GM18520 (cell line): Measurements from ENCODE around the gene HSPA6.
"Not testable (repeated sequence)": the region's sequence is repeated elsewhere in the genome, so short reads cannot be mapped to it uniquely, and the experiment has no call there.

Source experiments
- ATAC-seq: cut with Tn5 transposase; IDR thresholded peaks from one replicate; pipeline ENCODE4 v1.9.1; 2021; ENCODE audit not compliant: unreplicated experiment

HSPA6 gene

GRCh38 chr1:161523817-161524741 lies at the start of gene HSPA6:
Gene HSPA6 (plus strand): TSS chr1:161524540. CDS start chr1:161524659, 119 bp downstream.
- peak; percentile 44 for ATAC-seq

GRCh38 chr1:161477711-161478110 lies 46.6 kb upstream of the HSPA6 start:
- not testable (repeated sequence) for ATAC-seq

- ATAC-seq: no peak
These were observed 45.4 kb upstream of the HSPA6 start for GRCh38 chr1:161478985-161479384.

- no peak for ATAC-seq
These were observed 43.8 kb upstream of the HSPA6 start for GRCh38 chr1:161480381-161481035.

- ATAC-seq: no peak
These were observed 42.5 kb upstream of the HSPA6 start for GRCh38 chr1:161481624-161482392.

GRCh38 chr1:161482610-161483009 lies 41.7 kb upstream of the HSPA6 start:
- ATAC-seq: no peak

- ATAC-seq: no peak
These were observed 41.0 kb upstream of the HSPA6 start for GRCh38 chr1:161483361-161483760.

- no peak for ATAC-seq
These were observed 39.7 kb upstream of the HSPA6 start for GRCh38 chr1:161484613-161485012.

- no peak for ATAC-seq
These were observed 37.3 kb upstream of the HSPA6 start for GRCh38 chr1:161486806-161487741.

GRCh38 chr1:161491472-161491871 lies 32.9 kb upstream of the HSPA6 start:
- no peak for ATAC-seq

- ATAC-seq: no peak
These were observed 31.5 kb upstream of the HSPA6 start for GRCh38 chr1:161492827-161493226.

- ATAC-seq: no peak
These were observed 30.1 kb upstream of the HSPA6 start for GRCh38 chr1:161494091-161494735.

GRCh38 chr1:161495490-161495889 lies 28.9 kb upstream of the HSPA6 start:
- ATAC-seq: no peak

- no peak for ATAC-seq
These were observed 26.4 kb upstream of the HSPA6 start for GRCh38 chr1:161497961-161498360.

GRCh38 chr1:161498646-161499045 lies 25.7 kb upstream of the HSPA6 start:
- ATAC-seq: no peak

- no peak for ATAC-seq
These were observed 25.0 kb upstream of the HSPA6 start for GRCh38 chr1:161499099-161500039.

- ATAC-seq: no peak
These were observed 23.1 kb upstream of the HSPA6 start for GRCh38 chr1:161501234-161501633.

- no peak for ATAC-seq
These were observed 22.2 kb upstream of the HSPA6 start for GRCh38 chr1:161502181-161502580.
